ENCODE data around the gene TMPRSS6. TPM values are rescaled to one million over a fixed set of nuclear protein-coding genes. Genes with fewer than 3 reads are reported as not detected.

The TMPRSS6 gene
- total RNA-seq, 4 donors from 2014 or later: not detected

- Histone ChIP-seq H3K27me3 (no peaks in the 10 kb centered on the region), H3K4me1 (peaks cover 0 to 77% (median 38%) of the 10 kb centered on the region in 3 donors), H3K4me3 (peak overlapping the region in 1 of 2 donors; percentile 93), H3K27ac (peak overlapping the region in 2 of 4 donors; percentile 6 to 95), H3K36me3 (peaks cover 0 to 22% of the 10 kb centered on the region in 2 donors), H3K9me3 (no peaks in the 10 kb centered on the region)
- ATAC-seq: no peak
- no peak for TF ChIP-seq POLR2AphosphoS5 (IDR thresholded peaks at IDR 0.05)
- TF ChIP-seq CTCF (IDR thresholded peaks at IDR 0.05): no peak
- TF ChIP-seq EP300 (IDR thresholded peaks at IDR 0.05): no peak
- TF ChIP-seq POLR2A (IDR thresholded peaks at IDR 0.05): no peak
- 100% methylated on average over 2 of the region's 10 CpGs; no CpG with 5 or more reads in 1 of the 2 donors for WGBS, 2 donors (ENCODE audit: low coverage in 1 of 2)
Observed at GRCh38 chr22:37017356-37017755, 92.2 kb downstream of the TMPRSS6 start.

- H3K4me1 ChIP-seq: peaks cover 0 to 76% (median 41%) of the 10 kb centered on the region in 3 donors
- peak overlapping the region in 2 of 4 donors; percentile 6 to 95 for H3K27ac ChIP-seq
- peaks cover 0 to 22% of the 10 kb centered on the region in 2 donors for H3K36me3 ChIP-seq
- H3K4me3 ChIP-seq: no peak overlapping the region
- WGBS, 2 donors (ENCODE audit: low coverage in 1 of 2): 20 to 90% methylated on average over 1 to 2 of the region's 14 CpGs
- ATAC-seq: no peak
- no peaks in the 10 kb centered on the region for H3K27me3 ChIP-seq
- TF ChIP-seq POLR2A (IDR thresholded peaks at IDR 0.05): no peak
- TF ChIP-seq CTCF (IDR thresholded peaks at IDR 0.05): no peak
- no peak for TF ChIP-seq EP300 (IDR thresholded peaks at IDR 0.05)
- TF ChIP-seq POLR2AphosphoS5 (IDR thresholded peaks at IDR 0.05): no peak
- H3K9me3 ChIP-seq: no peaks in the 10 kb centered on the region
Observed at GRCh38 chr22:37016134-37016910, 93.2 kb downstream of the TMPRSS6 start.

- H3K27me3 ChIP-seq: no peaks in the 10 kb centered on the region
- H3K36me3 ChIP-seq: peaks cover 0 to 28% of the 10 kb centered on the region in 2 donors
- TF ChIP-seq CTCF (IDR thresholded peaks at IDR 0.05) (no peak), POLR2AphosphoS5 (IDR thresholded peaks at IDR 0.05) (no peak), EP300 (IDR thresholded peaks at IDR 0.05) (no peak)
- H3K4me1 ChIP-seq: peaks cover 0 to 68% (median 35%) of the 10 kb centered on the region in 3 donors
- no peaks in the 10 kb centered on the region for H3K9me3 ChIP-seq
- WGBS, 2 donors (ENCODE audit: low coverage in 1 of 2): 100% methylated on average over 1 of the region's 4 CpGs
- no peak overlapping the region for H3K4me3 ChIP-seq
- ATAC-seq: no peak
- no peak overlapping the region for H3K27ac ChIP-seq
Observed at GRCh38 chr22:37015587-37015878, 94.0 kb downstream of the TMPRSS6 start.

Other genes starting within 250 kb of the TMPRSS6 start
- 10 to 100 TPM in 2 of 4 donors, 1 to 10 TPM in 2; 5.4 to 20.5 (median 10.6) TPM for gene NCF4, start 248.7 kb downstream of the TMPRSS6 start, total RNA-seq
- 10 to 100 TPM in 1 of 4 donors, 1 to 10 TPM in 3; 1.4 to 12.0 (median 4.0) TPM for gene CSF2RB, start 196.1 kb downstream of the TMPRSS6 start, total RNA-seq
- 10 to 100 TPM; 19.1 to 38.7 (median 31.7) TPM for gene TST, start 90.3 kb downstream of the TMPRSS6 start, total RNA-seq
- gene MPST, start 90.0 kb downstream of the TMPRSS6 start, total RNA-seq: 100 to 1,000 TPM; 102 to 144 (median 113) TPM
- gene KCTD17, start 58.0 kb downstream of the TMPRSS6 start, total RNA-seq: 10 to 100 TPM; 23.3 to 33.2 (median 29.3) TPM
- gene IL2RB, start 40.2 kb upstream of the TMPRSS6 start, total RNA-seq: 1 to 10 TPM in 1 of 4 donors, under 1 TPM in 3; 0.07 to 3.1 (median 0.29) TPM
- gene C1QTNF6, start 78.5 kb upstream of the TMPRSS6 start, total RNA-seq: 1 to 10 TPM in 2 of 4 donors, under 1 TPM in 2; 0.69 to 1.6 (median 1.1) TPM
- not detected for gene SSTR3, start 102.8 kb upstream of the TMPRSS6 start, total RNA-seq
- gene RAC2, start 134.6 kb upstream of the TMPRSS6 start, total RNA-seq: 10 to 100 TPM in 1 of 4 donors, 1 to 10 TPM in 3; 2.0 to 11.3 (median 6.4) TPM
- 10 to 100 TPM in 2 of 4 donors, 1 to 10 TPM in 2; 4.2 to 21.3 (median 9.3) TPM for gene CYTH4, start 172.8 kb upstream of the TMPRSS6 start, total RNA-seq